LHCN-M2 (cell line): ENCODE results near the gene SCIN. TPM values are rescaled to one million over a fixed set of nuclear protein-coding genes. Genes with fewer than 3 reads are reported as not detected.
A peak's percentile ranks its signal among the peaks of the same experiment; 100 is the strongest.
"Not testable (repeated sequence)": the region's sequence is repeated elsewhere in the genome, so short reads cannot be mapped to it uniquely, and the experiment has no call there.

Experiments used
- DNase-seq: peaks from one replicate; pipeline ENCODE4 v3.0.0-alpha.2; 2012; ENCODE audit warnings: low read depth
- total RNA-seq: library from RNA; depleted of rRNA; stranded (reverse); fragments of >200 nt; gene quantifications from 2 replicates; pipeline ENCODE4 v1.2.3, GENCODE V29; 2014

SCIN gene
- total RNA-seq, 1 experiment from 2014 or later, result 0.40 TPM

- peak; percentile 99 for DNase-seq
These were observed 116.6 kb downstream of the SCIN start, which contains the start of gene ARL4A for GRCh38 chr7:12686891-12687717. Gene ARL4A, plus strand, starts transcription at chr7:12687633. Its CDS starts 622 bp downstream, at chr7:12688255.

GRCh38 chr7:12687718-12688171 is 117.2 kb downstream of the SCIN start:
- DNase-seq, result no peak

DNA sequence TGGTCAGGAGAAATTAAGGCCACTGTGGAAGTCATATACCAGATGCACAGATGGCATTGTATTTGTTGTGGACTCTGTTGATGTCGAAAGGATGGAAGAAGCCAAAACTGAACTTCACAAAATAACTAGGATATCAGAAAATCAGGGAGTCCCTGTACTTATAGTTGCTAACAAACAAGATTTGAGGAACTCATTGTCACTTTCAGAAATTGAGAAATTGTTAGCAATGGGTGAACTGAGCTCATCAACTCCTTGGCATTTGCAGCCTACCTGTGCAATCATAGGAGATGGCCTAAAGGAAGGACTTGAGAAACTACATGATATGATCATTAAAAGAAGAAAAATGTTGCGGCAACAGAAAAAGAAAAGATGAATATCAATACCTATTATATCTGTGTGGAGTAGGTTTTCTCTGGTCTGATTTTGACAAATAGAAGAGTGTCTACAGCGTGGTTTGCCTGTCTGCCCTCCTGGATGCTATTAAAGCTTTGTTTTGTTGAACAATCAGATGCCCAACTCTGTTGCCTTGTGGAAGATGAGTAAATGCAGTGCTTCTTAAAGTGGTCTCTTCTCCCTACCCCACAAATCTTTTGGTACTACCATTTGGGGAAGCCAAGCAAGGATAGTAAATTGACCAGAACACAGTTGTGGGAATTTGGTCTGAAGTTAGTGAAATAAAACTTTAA is 118.1 kb downstream of the SCIN start:
- not testable (repeated sequence) for DNase-seq

DNA sequence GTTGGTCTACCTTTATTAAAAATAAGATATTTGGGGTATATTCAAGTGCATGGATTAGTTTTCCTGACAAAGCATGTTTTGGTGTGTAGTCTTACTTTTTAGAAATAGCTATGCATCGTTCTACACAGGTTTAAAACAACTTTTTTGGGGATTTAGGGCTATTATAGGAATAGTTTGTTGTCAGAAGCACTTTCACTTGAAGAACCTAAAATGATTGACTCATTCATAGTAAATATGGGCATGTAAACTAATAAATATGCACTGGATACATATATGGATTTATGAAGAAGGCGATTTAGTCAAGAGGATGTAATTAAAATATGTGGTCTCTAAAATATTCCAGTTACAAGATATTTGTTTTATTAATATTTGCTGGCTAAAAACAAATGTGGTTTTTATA is 118.9 kb downstream of the SCIN start:
- DNase-seq, result no peak

GRCh38 chr7:12690041-12690878 is 119.7 kb downstream of the SCIN start:
- peak; percentile 59 for DNase-seq

GRCh38 chr7:12691388-12691787 is 120.9 kb downstream of the SCIN start:
- not testable (repeated sequence) for DNase-seq

- no peak for DNase-seq
These were observed 121.5 kb downstream of the SCIN start for GRCh38 chr7:12692035-12692434.

DNA sequence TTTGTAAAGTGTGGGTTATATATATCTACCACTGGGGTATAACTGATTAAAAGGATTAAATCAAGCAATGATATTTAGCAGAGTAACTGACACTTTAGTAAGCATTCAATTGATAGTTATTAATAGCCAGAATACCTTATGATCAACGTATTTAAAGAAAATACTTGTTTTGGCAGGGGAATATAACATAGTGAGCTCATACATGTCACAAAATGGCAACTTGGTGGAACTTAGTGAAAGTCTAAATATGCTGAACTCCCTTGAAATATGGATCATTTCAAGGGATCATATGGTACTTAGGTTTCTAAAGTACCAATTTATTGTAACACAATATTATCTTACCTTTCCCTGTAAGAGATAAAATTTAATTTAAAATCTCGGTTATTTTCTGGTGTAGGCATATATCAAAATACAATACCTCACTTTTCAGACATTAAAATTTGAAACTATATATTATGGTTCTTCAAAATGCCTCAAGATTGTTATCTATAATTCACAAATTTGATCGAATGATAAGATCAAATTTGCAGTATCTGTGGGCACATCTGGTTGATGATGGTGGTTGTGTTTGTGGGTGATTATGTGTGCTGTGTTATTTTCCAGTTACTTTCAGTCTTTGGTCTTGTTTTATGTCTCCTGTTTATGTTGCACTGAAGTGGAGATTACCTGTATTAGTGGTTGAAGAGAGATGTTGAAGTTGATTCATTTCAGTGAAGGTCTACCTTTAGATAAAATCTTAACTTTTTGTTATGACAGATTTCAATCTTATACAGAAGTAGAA is 122.1 kb downstream of the SCIN start:
- DNase-seq, result no peak

DNA sequence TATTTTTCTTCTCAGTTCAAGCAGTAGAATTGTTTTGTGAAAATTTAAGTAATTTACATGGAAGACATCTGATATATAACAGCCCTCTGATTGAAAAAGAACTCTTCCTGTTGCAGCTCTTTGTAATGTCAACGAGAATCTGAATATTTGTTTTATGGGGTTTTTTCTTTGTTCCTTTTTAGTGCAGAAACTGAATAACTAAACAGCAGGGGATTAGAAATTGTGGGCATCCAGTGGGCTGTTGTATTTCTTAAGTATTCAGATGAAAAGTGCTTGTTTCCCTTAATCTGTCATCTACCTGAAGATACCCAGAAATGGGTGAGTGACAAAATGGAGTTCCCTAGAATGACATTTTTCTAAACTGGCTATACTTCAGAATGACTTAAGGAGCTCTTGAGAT is 124.3 kb downstream of the SCIN start:
- no peak for DNase-seq

- no peak for DNase-seq
These were observed 125.4 kb downstream of the SCIN start for GRCh38 chr7:12695965-12696364.

DNA sequence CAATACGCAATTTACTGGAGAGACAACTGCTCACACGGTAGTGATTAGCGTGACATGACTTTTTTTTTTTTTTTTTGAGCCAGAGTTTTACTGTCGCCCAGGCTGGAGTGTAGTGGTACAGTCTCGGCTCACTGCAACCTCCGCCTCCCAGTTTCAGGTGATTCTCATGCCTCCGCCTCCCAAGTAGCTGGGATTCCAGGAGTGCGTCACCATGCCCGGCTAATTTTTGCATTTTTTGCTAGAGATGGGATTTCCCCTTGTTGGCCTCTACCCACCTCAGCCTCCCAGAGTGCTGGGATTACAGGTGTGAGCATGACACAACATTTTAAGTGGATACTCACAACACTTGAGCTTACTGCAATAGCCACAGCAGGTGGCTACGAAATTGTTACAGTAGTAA is 128.8 kb downstream of the SCIN start:
- DNase-seq, result no peak

DNA sequence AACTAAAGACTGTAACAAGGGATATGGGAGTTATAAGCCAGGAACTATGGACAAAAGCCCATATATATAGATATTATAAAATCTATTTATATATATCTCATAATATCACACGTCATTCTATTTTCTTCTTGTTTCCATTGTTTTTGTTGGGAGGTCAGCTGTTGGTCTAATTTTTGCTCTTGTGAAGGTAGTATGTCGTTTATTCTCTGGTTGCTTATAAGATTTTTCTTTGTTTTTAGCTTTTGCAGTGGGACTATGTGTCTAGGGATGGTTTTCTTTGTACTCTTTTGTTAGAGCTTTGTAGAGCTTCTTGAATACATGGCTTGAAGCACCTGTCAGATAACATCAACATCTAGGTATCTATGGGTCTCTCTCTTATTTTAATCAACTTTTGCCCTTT is 130.9 kb downstream of the SCIN start:
- DNase-seq, result no peak

DNA sequence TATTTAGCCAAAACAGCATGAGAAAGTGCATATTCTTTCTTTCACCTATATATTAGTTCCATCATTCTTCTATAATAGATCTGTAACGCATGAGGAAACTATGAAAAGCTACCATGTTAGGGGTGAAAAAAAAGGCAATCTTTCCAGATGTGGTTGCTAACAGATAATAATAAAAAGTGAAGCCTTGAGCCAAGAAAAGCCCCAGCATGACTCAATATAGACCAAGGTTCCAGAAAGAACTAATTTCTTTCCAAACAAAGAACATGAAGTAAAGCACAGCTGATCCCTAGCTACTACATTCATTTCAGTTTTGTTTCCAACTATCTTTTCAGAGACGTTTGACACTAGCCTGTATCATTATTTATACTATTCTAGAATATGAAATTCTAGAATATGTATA is 133.4 kb downstream of the SCIN start:
- DNase-seq, result peak; percentile 26

DNA sequence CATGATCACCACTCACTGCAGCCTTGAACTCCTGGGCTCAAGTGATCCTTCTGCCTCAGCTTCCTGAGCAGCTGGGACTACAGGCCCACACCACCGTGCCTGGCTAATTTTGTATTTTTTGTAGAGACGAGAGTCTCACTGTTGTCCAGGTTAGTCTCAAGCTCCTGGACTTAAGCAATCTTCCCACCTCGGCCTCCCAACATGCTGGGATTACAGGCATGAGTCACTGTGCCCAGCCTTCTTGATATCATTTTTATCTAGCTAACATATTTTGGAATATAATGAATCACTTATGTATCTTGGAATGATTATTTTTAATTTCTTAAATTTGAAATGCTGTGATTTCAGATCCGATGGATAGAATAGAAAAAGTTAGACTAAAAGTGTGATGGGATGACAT is 135.4 kb downstream of the SCIN start:
- no peak for DNase-seq

DNA sequence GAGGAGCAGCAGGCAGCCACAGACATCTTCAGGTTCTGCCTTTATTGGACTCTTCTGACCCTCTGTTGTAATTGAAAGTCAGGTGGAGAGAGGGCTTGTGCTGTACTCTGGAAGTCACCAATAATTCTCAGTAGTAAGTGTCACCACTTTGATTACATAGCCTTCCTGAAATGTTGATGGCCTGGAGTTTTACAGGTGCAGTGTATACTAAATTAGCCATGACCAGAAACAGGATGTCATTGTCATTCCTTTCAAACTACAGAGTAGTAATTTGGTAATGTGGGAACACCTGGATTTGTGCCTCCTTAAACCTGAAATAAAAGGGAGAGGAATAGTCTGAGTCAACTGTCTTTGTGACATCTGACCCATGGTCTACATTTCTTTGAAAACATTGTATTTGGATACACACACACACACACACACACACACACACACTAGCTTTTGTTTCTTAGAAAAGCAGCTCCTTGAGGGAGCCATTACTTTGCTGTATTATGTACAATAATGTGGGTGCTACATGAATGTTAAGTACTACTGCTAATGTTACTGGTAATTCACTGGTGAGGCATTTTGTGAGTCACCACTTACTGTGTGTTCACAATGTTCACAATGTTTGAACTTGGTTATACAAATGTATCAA is 136.5 kb downstream of the SCIN start:
- peak; percentile 80 for DNase-seq

DNA sequence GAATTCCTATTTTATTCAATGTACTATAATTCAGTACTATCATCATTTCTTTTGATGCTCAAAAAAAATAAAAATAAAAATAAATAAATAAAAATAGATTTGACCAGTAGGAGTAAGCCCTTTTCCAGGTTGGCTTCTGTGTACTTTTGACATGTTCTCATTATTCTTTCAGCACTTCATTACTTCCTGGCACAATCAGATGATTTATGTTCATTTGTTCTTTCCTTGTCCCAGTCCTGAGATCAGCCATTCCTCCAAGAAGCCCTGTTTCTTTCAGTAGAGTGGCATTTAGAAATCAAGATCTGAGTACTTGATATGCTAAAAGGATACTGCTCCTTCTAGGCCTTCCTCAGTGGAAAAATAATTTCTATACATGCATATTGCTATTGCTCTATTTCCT is 137.8 kb downstream of the SCIN start:
- DNase-seq, result no peak
